ENCODE measurements around the gene VAV1. TPM values are rescaled to one million over a fixed set of nuclear protein-coding genes. Genes with fewer than 3 reads are reported as not detected.
A peak's percentile ranks its signal among the peaks of the same experiment; 100 is the strongest.

VAV1 gene
- total and polyA plus RNA-seq, 9 of the 15 experiments (the other 6 are each of a cell fraction or from before 2014, with no cell fraction given): 0.46 to 20.1 (median 11.1) TPM

GRCh38 chr19:6753178-6754031 is 19.1 kb upstream of the VAV1 start (continued):
- TF ChIP-seq, protein P1, sequence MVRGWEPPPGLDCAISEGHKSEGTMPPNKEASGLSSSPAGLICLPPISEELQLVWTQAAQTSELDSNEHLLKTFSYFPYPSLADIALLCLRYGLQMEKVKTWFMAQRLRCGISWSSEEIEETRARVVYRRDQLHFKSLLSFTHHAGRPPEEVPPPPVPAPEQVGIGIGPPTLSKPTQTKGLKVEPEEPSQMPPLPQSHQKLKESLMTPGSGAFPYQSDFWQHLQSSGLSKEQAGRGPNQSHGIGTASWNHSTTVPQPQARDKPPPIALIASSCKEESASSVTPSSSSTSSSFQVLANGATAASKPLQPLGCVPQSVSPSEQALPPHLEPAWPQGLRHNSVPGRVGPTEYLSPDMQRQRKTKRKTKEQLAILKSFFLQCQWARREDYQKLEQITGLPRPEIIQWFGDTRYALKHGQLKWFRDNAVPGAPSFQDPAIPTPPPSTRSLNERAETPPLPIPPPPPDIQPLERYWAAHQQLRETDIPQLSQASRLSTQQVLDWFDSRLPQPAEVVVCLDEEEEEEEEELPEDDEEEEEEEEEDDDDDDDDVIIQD (CRISPR knock-in tag; IDR thresholded peaks at IDR 0.05): no peak
- TF ChIP-seq RBM34 (IDR thresholded peaks at IDR 0.05; ENCODE audit: borderline replicate concordance, insufficient read depth, low read length): no peak
- TF ChIP-seq ATF7 (IDR thresholded peaks at IDR 0.05): peak; percentile 88
- TF ChIP-seq FOXK1 (CRISPR knock-in tag; IDR thresholded peaks at IDR 0.05; ENCODE audit: borderline replicate concordance): 0 out of 2 replicates have a peak, but pooled peaks have one; percentile 36
- no peak for TF ChIP-seq ZNF217 (CRISPR knock-in tag; IDR thresholded peaks at IDR 0.05)
- 0 out of 4 replicates have a peak, but pooled peaks of 1 of the 2 experiments have one; percentile 33 for TF ChIP-seq SRF (CRISPR knock-in tag; IDR thresholded peaks at IDR 0.05)
- no peak for TF ChIP-seq FOXJ2 (tag; IDR thresholded peaks at IDR 0.05)
- TF ChIP-seq MAFK (IDR thresholded peaks at IDR 0.05; ENCODE audit: low read length): no peak
- TF ChIP-seq ZNF717 (CRISPR knock-in tag; IDR thresholded peaks at IDR 0.05): no peak
- TF ChIP-seq REST (IDR thresholded peaks at IDR 0.05; ENCODE audit: borderline replicate concordance): peak; percentile 98
- peak; percentile 75; the same call in 1 of the 2 replicates for TF ChIP-seq REST (CRISPR knock-in tag; IDR thresholded peaks at IDR 0.05; ENCODE audit: low read depth)
- no peak for TF ChIP-seq ZKSCAN3 (CRISPR knock-in tag; IDR thresholded peaks at IDR 0.05)
- no peak for TF ChIP-seq NR0B1 (IDR thresholded peaks at IDR 0.05; ENCODE audit: partially characterized antibody)
- peak; percentile 65 for TF ChIP-seq ARID1B (IDR thresholded peaks at IDR 0.05)
- no peak for TF ChIP-seq MAFG (tag; conservative IDR thresholded peaks at IDR 0.05)
- TF ChIP-seq TCF7L2 (IDR thresholded peaks at IDR 0.05; ENCODE audit: low read depth, low read length): 0 out of 2 replicates have a peak, but pooled peaks have one; percentile 21
- TF ChIP-seq NFATC3 (IDR thresholded peaks at IDR 0.05): no peak
- TF ChIP-seq HLTF (IDR thresholded peaks at IDR 0.05): no peak

All from K562 (cell line).